Lower leg skin (tissue), 4 donors: ENCODE data around the gene SEMA5B. TPM values are rescaled to one million over a fixed set of nuclear protein-coding genes. Genes with fewer than 3 reads are reported as not detected.

Experiments
- DNase-seq, 2 donors: peaks; one replicate each; pipeline ENCODE4 v3.0.0-alpha.2; 2019; ENCODE audit warnings: low spot score in 2 of 2
- H3K4me3 ChIP-seq: fragments of 200-600 bp; sonication (generic); 2 replicates; pipeline ENCODE4 v1.5.1; 2017; ENCODE audit warnings: mild to moderate bottlenecking, low read depth; ENCODE audit not compliant: poor library complexity, severe bottlenecking
- CTCF ChIP-seq, 3 donors: fragments of 450-650 bp; IDR thresholded peaks; one replicate each; pipeline ENCODE4 v1.5.1; 2016; ENCODE audit warnings: antibody characterized with exemption in 3 of 3, mild to moderate bottlenecking in 3 of 3, moderate library complexity in 2 of 3
- POLR2A ChIP-seq, 2 donors: fragments of 450-650 bp; IDR thresholded peaks; one replicate each; pipeline ENCODE4 v1.6.1; 2016 to 2017; ENCODE audit warnings: antibody characterized with exemption in 2 of 2, mild to moderate bottlenecking in 1 of 2, moderate library complexity in 1 of 2
- WGBS, 2 donors: methylation state at CpG; one replicate each; pipeline ENCODE4 v1.1.5; 2018; 5-methylcytosine and 5-hydroxymethylcytosine counted together
- intact Hi-C: fragments of 100-400 bp; cut with DNase I; formaldehyde crosslinking; loops from one replicate; pipeline ENCODE4 v1.15.0; 2023; ENCODE audit warnings: low total_unique reads
- total RNA-seq, 4 donors: library from RNA; depleted of rRNA; stranded (reverse); fragments of >200 nt; gene quantifications; one replicate each; pipeline ENCODE4 v1.1.0, GENCODE V29; 2016

Gene SEMA5B
- total RNA-seq, 4 donors from 2014 or later = 0.21 to 1.8 (median 0.61) TPM

- no peak overlapping the region for H3K4me3 ChIP-seq
- intact Hi-C loops = no loop called here
- TF ChIP-seq CTCF (IDR thresholded peaks at IDR 0.05) (no peak), POLR2A (IDR thresholded peaks at IDR 0.05) (no peak)
Observed at GRCh38 chr3:122916580-122916979, 111.0 kb downstream of the SEMA5B start.

GRCh38 chr3:122916084-122916483 lies 111.5 kb downstream of the SEMA5B start:
- intact Hi-C loops = no loop called here
- no peak overlapping the region for H3K4me3 ChIP-seq
- no peak for DNase-seq
- TF ChIP-seq CTCF (IDR thresholded peaks at IDR 0.05) = no peak
- TF ChIP-seq POLR2A (IDR thresholded peaks at IDR 0.05) = no peak
- 76 to 82% methylated on average over 4 of the region's 4 CpGs for WGBS, 2 donors

More at GRCh38 chr3:122916580-122916979, 111.0 kb downstream of the SEMA5B start:
- 80 to 90% methylated on average over 6 of the region's 6 CpGs for WGBS, 2 donors
- DNase-seq = no peak

GRCh38 chr3:122915300-122916055 lies 112.1 kb downstream of the SEMA5B start:
- TF ChIP-seq POLR2A (IDR thresholded peaks at IDR 0.05) = no peak
- no peak for TF ChIP-seq CTCF (IDR thresholded peaks at IDR 0.05)
- H3K4me3 ChIP-seq = no peak overlapping the region

GRCh38 chr3:122913539-122914100 lies 113.9 kb downstream of the SEMA5B start:
- no peak for DNase-seq
- no peak for TF ChIP-seq POLR2A (IDR thresholded peaks at IDR 0.05)
- no peak for TF ChIP-seq CTCF (IDR thresholded peaks at IDR 0.05)
- 76 to 81% methylated on average over 28 to 33 of the region's 33 CpGs for WGBS, 2 donors
- intact Hi-C loops = no loop called here
- no peak overlapping the region for H3K4me3 ChIP-seq

More at GRCh38 chr3:122915300-122916055, 112.1 kb downstream of the SEMA5B start:
- WGBS, 2 donors = 85 to 90% methylated on average over 17 of the region's 17 CpGs
- no peak for DNase-seq
- intact Hi-C loops = no loop called here

- 30 to 43% methylated on average over 37 to 39 of the region's 76 CpGs for WGBS, 2 donors
- TF ChIP-seq CTCF (IDR thresholded peaks at IDR 0.05) (no peak), POLR2A (IDR thresholded peaks at IDR 0.05) (no peak)
- no peak overlapping the region for H3K4me3 ChIP-seq
- intact Hi-C loops = no loop called here
- no peak for DNase-seq
Observed at GRCh38 chr3:122912772-122913538, 114.6 kb downstream of the SEMA5B start.
